Endothelial cell of umbilical vein (primary cell): ENCODE data around the gene CUX1. TPM values are rescaled to one million over a fixed set of nuclear protein-coding genes. Genes with fewer than 3 reads are reported as not detected.

ENCODE experiments used
- BruUV-seq: library from RNA; stranded (reverse); fragments of 400-500 nt; replicated peaks from 2 replicates; lab custom pipeline; 2021; lab: Mats Ljungman, UMichigan
- CTCF ChIA-PET: fragments of 300-600, 350-600 bp; sonication (Branson Sonifier 250); formaldehyde crosslinking; loops from one replicate; lab custom pipeline; 2021; ENCODE audit warnings: antibody characterized with exemption, inconsistent platforms; lab: Charles Lee
- POLR2A ChIA-PET: fragments of 300-600, 350-600 bp; sonication (Branson Sonifier 250); formaldehyde crosslinking; loops from one replicate; lab custom pipeline; 2021; ENCODE audit warnings: antibody characterized with exemption, inconsistent platforms; lab: Charles Lee
- DNase-seq: peaks from one replicate; pipeline ENCODE4 v3.0.0-alpha.2; 2011; ENCODE audit warnings: low read depth, low spot score
- FAIRE-seq: peaks from 2 replicates; lab custom pipeline; 2011; peaks lifted over from hg19 to GRCh38; lab: Jason Lieb, UNC
- H2AFZ ChIP-seq: 2 replicates; pipeline ENCODE4 v1.6.0; 2012; ENCODE audit warnings: low read depth, low read length, control low read depth, inconsistent platforms
- H3K27ac ChIP-seq: 2 replicates; pipeline ENCODE4 v1.5.1; 2011; ENCODE audit warnings: low read depth, mild to moderate bottlenecking, control low read depth, low read length, moderate library complexity; ENCODE audit not compliant: insufficient read depth
- H3K27me3 ChIP-seq, 2 experiments: 2 replicates each; pipeline versions ENCODE4 v1.6.0 to v1.6.1; 2011; ENCODE audit warnings: low read length in 2 of 2, mixed read lengths in 1 of 2; ENCODE audit not compliant: control insufficient read depth in 2 of 2, insufficient read depth in 2 of 2
- H3K36me3 ChIP-seq, 2 experiments: 2 replicates in 1 of 2; 3 replicates in 1 of 2; pipeline ENCODE4 v1.5.1; 2011; ENCODE audit warnings: low read length in 2 of 2, mild to moderate bottlenecking in 1 of 2, moderate library complexity in 1 of 2; ENCODE audit not compliant: control insufficient read depth in 2 of 2, insufficient read depth in 2 of 2; ENCODE audit errors: extremely low read depth in 1 of 2
- H3K4me1 ChIP-seq: 3 replicates; pipeline ENCODE4 v1.5.1; 2011; ENCODE audit warnings: mild to moderate bottlenecking, low read length; ENCODE audit not compliant: control insufficient read depth, insufficient read depth; ENCODE audit errors: extremely low read depth
- H3K4me2 ChIP-seq: 2 replicates; pipeline ENCODE4 v1.6.1; 2011; ENCODE audit warnings: low read length, control low read depth, mixed read lengths; ENCODE audit not compliant: insufficient read depth
- H3K4me3 ChIP-seq, 3 experiments: fragments of 200-600 bp in 1 of 3; sonication (generic), shearing (Covaris generic) in 1 of 3; replicated peaks in 1 of 3; 2 replicates each; pipeline ENCODE4 v1.5.1; 2011 to 2016; ENCODE audit warnings: control low read depth in 3 of 3, low read length in 3 of 3, mild to moderate bottlenecking in 2 of 3, inconsistent platforms in 1 of 3, low read depth in 1 of 3, moderate library complexity in 1 of 3; ENCODE audit not compliant: insufficient read depth in 1 of 3
- H3K79me2 ChIP-seq: 2 replicates; pipeline ENCODE4 v1.6.0; 2012; ENCODE audit warnings: low read length, inconsistent platforms; ENCODE audit not compliant: control insufficient read depth, insufficient read depth
- H3K9ac ChIP-seq: replicated peaks from 2 replicates; pipeline ENCODE3; 2011; ENCODE audit warnings: low read length, control low read depth; ENCODE audit not compliant: insufficient read depth; ENCODE audit errors: extremely low read depth
- H3K9me1 ChIP-seq: replicated peaks from 3 replicates; pipeline ENCODE4 v1.6.0; 2011; ENCODE audit warnings: mild to moderate bottlenecking, low read length; ENCODE audit not compliant: control insufficient read depth, insufficient read depth; ENCODE audit errors: extremely low read depth
- H3K9me3 ChIP-seq: replicated peaks from 2 replicates; pipeline ENCODE4 v1.5.1; 2012; ENCODE audit warnings: low read length, inconsistent platforms; ENCODE audit not compliant: control insufficient read depth, insufficient read depth
- H4K20me1 ChIP-seq: replicated peaks from 2 replicates; pipeline ENCODE3; 2011; ENCODE audit warnings: mild to moderate bottlenecking, low read length; ENCODE audit not compliant: control insufficient read depth, insufficient read depth; ENCODE audit errors: extremely low read depth
- CTCF ChIP-seq, 2 donors: IDR thresholded peaks; 1 replicate in 1 of 2; 2 replicates in 1 of 2; pipeline ENCODE4 v1.5.1; 2011; ENCODE audit warnings: low read length in 2 of 2, mild to moderate bottlenecking in 2 of 2, moderate library complexity in 2 of 2, control low read depth in 1 of 2, inconsistent platforms in 1 of 2, low read depth in 1 of 2; ENCODE audit not compliant: insufficient read depth in 1 of 2; ENCODE audit errors: extremely low read depth in 1 of 2
- EZH2 ChIP-seq: IDR thresholded peaks from 2 replicates; pipeline ENCODE4 v1.6.1; 2012; ENCODE audit warnings: borderline replicate concordance, low read depth, mild to moderate bottlenecking, moderate library complexity, low read length, inconsistent platforms; ENCODE audit not compliant: severe bottlenecking
- FOS ChIP-seq: IDR thresholded peaks from 2 replicates; pipeline ENCODE4 v1.6.1; 2011; ENCODE audit warnings: mild to moderate bottlenecking, low read length, moderate library complexity, borderline replicate concordance; ENCODE audit not compliant: insufficient read depth
- GATA2 ChIP-seq: IDR thresholded peaks from 2 replicates; pipeline ENCODE4 v1.7.0; 2011; ENCODE audit warnings: low read depth, mild to moderate bottlenecking, moderate library complexity, mixed read lengths, low read length; ENCODE audit not compliant: insufficient read length, insufficient read depth
- JUN ChIP-seq: IDR thresholded peaks from 2 replicates; pipeline ENCODE4 v1.6.1; 2011; ENCODE audit warnings: borderline replicate concordance, low read depth; ENCODE audit not compliant: insufficient read length, insufficient read depth
- MAX ChIP-seq: IDR thresholded peaks from 2 replicates; pipeline ENCODE4 v1.6.1; 2011; ENCODE audit not compliant: insufficient read depth, insufficient read length
- MYC ChIP-seq: IDR thresholded peaks from one replicate; pipeline ENCODE4 v1.6.1; 2011; ENCODE audit warnings: mild to moderate bottlenecking, low read depth, low read length
- POLR2A ChIP-seq: IDR thresholded peaks from 2 replicates; pipeline ENCODE4 v1.6.1; 2012; ENCODE audit warnings: low read depth, mild to moderate bottlenecking, control low read depth, low read length
- POLR2AphosphoS5 ChIP-seq: IDR thresholded peaks from 2 replicates; pipeline ENCODE4 v1.6.1; 2012; ENCODE audit warnings: low read depth, mild to moderate bottlenecking, control low read depth, low read length, moderate library complexity; ENCODE audit not compliant: insufficient read depth
- dilution Hi-C: fragments of 300-500 bp; cut with MboI; formaldehyde crosslinking; loops from one replicate; pipeline ENCODE4 v1.15.0; 2019; ENCODE audit warnings: low sequenced_read_pairs; ENCODE audit not compliant: extremely low pct_ligation_motif_present
- intact Hi-C: fragments of 100-400 bp; cut with micrococcal nuclease; formaldehyde crosslinking; loops from one replicate; pipeline ENCODE4 v1.10.0; 2022
- polyA plus RNA-seq, 4 experiments: library from polyadenylated mRNA; depleted of rRNA in 3 of 4; stranded (reverse) in 3 of 4; unstranded in 1 of 4; fragments of >200 nt; gene quantifications; 2 replicates each; pipeline versions ENCODE4 v1.2.1 to v1.2.3, GENCODE V29; 2011 to 2012; ENCODE audit warnings: missing spikeins in 1 of 4
- total RNA-seq: library from RNA; stranded (reverse); gene quantifications from 2 replicates; pipeline ENCODE4 v1.2.3, GENCODE V29; 2021

CUX1 gene
- total and polyA plus RNA-seq, 2 donors (not counting 3 experiments of a cell fraction or from before 2014, with no cell fraction given), result 13.8 to 49.8 TPM

DNA sequence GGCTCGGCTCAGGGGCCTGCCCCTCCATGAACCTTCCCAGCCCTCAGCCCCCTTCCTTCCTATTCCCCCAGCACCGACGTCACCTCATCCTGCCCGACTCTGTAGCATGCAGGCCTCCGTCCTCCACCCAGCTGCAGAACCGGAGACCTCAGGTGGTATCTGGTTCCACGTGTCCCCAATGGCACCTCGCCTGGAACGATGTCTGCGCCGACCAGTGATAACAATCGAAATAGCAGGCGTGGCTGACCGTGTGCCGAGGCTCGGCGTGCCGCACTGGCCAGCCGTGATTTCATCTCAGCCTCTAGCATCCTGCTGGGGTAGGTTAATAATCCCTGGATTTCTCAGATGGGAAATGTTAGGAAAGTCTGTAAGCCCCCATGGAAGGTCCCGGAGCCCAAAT lies 171.7 kb downstream of the CUX1 start:
- intact Hi-C loops (no loop called here), dilution Hi-C loops (no loop called here)
- Histone ChIP-seq H3K27ac (no peak overlapping the region), H3K27me3 (no peaks in the 10 kb centered on the region), H3K79me2 (no peaks in the 10 kb centered on the region), H3K4me3 (no peak overlapping the region), H4K20me1 (no peaks in the 10 kb centered on the region), H3K9me3 (no peaks in the 10 kb centered on the region), H3K4me1 (no peaks in the 10 kb centered on the region), H3K9me1 (no peaks in the 10 kb centered on the region), H3K4me2 (no peak overlapping the region), H2AFZ (no peak overlapping the region), H3K36me3 (no peaks in the 10 kb centered on the region), H3K9ac (no peak overlapping the region)
- no peak for TF ChIP-seq EZH2
- TF ChIP-seq CTCF (IDR thresholded peaks at IDR 0.05; ENCODE audit: extremely low read depth in 1 of 2, insufficient read depth in 1 of 2, low read depth in 1 of 2, low read length in 2 of 2), result no peak
- no peak for TF ChIP-seq MAX
- TF ChIP-seq GATA2, result no peak
- TF ChIP-seq POLR2A, result no peak
- TF ChIP-seq POLR2AphosphoS5, result no peak
- no peak for TF ChIP-seq JUN
- no peak for TF ChIP-seq FOS
- TF ChIP-seq MYC, result no peak
- FAIRE-seq, result no peak
- no peak for DNase-seq
- ChIA-PET CTCF (interaction anchor here (1.3 kb wide), 1 partner anchor 386 kb away, joined by 3 read pairs; no protein-coding TSS in a partner anchor), POLR2A (no interaction called here)
- no TSS peak for BruUV-seq
